Lung (tissue), 12 donors: ENCODE data around the gene TMEM213. TPM values are rescaled to one million over a fixed set of nuclear protein-coding genes. Genes with fewer than 3 reads are reported as not detected.
A peak's percentile ranks its signal among the peaks of the same experiment; 100 is the strongest.

Source experiments
- ATAC-seq: fragments of 200-7000 bp; cut with Tn5 transposase; one replicate; pipeline ENCODE4 v1.9.1; 2020; ENCODE audit warnings: moderate number of reproducible peaks; ENCODE audit not compliant: insufficient read depth, low FRiP score
- DNase-seq, 3 donors: peaks; one replicate each; pipeline ENCODE4 v3.0.0-alpha.2; 2013 to 2017
- H3K27ac ChIP-seq, 2 donors: one replicate each; pipeline ENCODE4 v1.5.1; 2013; ENCODE audit warnings: mild to moderate bottlenecking in 2 of 2, moderate library complexity in 2 of 2, control low read depth in 1 of 2, inconsistent platforms in 1 of 2, low read depth in 1 of 2, low read length in 1 of 2
- H3K27me3 ChIP-seq, 3 donors: one replicate each; pipeline ENCODE4 v1.5.1; 2013; ENCODE audit warnings: low read length in 2 of 3; ENCODE audit not compliant: control insufficient read depth in 3 of 3, insufficient read depth in 3 of 3
- H3K36me3 ChIP-seq, 4 donors: one replicate each; pipeline ENCODE4 v1.5.1; 2013; ENCODE audit warnings: low read length in 4 of 4, mild to moderate bottlenecking in 1 of 4, moderate library complexity in 1 of 4; ENCODE audit not compliant: control insufficient read depth in 4 of 4, insufficient read depth in 4 of 4
- H3K4me1 ChIP-seq, 5 donors: one replicate each; pipeline ENCODE4 v1.5.1; 2013; ENCODE audit warnings: low read length in 5 of 5, mild to moderate bottlenecking in 2 of 5, moderate library complexity in 1 of 5; ENCODE audit not compliant: control insufficient read depth in 5 of 5, insufficient read depth in 5 of 5
- H3K4me3 ChIP-seq: one replicate; pipeline ENCODE4 v1.5.1; 2013; ENCODE audit warnings: mild to moderate bottlenecking, control low read depth, moderate library complexity
- H3K9ac ChIP-seq, 2 donors: one replicate each; pipeline ENCODE4 v1.5.1; 2013; ENCODE audit warnings: low read length in 2 of 2, control low read depth in 1 of 2; ENCODE audit not compliant: insufficient read depth in 1 of 2
- H3K9me3 ChIP-seq, 4 donors: one replicate each; pipeline ENCODE4 v1.5.1; 2013; ENCODE audit warnings: low read length in 3 of 4, mild to moderate bottlenecking in 1 of 4, moderate library complexity in 1 of 4; ENCODE audit not compliant: control insufficient read depth in 4 of 4, insufficient read depth in 3 of 4
- WGBS, 2 donors: extraction: QIAGEN DNeasy Blood & Tissue Kit; methylation state at CpG; one replicate each; pipeline ENCODE4 v1.1.7; 2013; 5-methylcytosine and 5-hydroxymethylcytosine counted together
- polyA plus RNA-seq, 2 donors: library from polyadenylated mRNA; stranded (reverse); fragments of 200-250 nt; gene quantifications; one replicate each; pipeline ENCODE4 v1.2.1, GENCODE V29; 2013
- total RNA-seq, 2 donors: library from RNA; depleted of rRNA in 1 of 2; stranded (reverse); fragments of >200 nt in 1 of 2; gene quantifications; one replicate each; pipeline ENCODE4 v1.2.1, GENCODE V29; 2014 to 2021
- TF ChIP-seq, protein P1 (sequence below): IDR thresholded peaks from 2 replicates; pipeline ENCODE4 v1.5.1; 2012; ENCODE audit warnings: mild to moderate bottlenecking; ENCODE audit errors: control extremely low read depth, extremely low read depth
- donor health status: control.
- donor health status: control.
- donor health status: Bipolar disorder and iron deficiency.
- donor health status: healthy.
- donor health status: DM: yes; HTN: yes; CAD: no.

The TMEM213 gene
- total and polyA plus RNA-seq, 4 donors, result 0.29 to 2.0 (median 0.83) TPM; not detected in 1

DNA sequence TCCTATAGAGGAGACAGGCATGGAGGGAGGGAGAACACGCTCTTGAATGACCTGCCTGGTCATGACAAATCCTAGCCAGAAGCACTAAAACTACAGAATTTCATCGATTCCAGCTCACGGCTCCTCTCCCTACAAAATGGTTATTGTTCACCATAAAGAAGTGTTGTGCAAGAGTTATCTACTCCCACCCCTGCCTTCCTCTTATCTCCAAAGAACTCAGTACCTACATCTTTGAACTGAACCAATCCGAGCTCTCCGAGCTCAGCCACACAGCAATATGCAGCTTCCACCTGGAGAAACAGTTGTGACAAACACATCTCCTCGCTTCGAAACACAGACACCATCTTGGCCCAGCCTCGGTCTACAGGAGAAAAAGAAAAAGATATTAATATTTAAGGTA is 26.9 kb upstream of the TMEM213 start:
- no peaks in the 10 kb centered on the region for H3K4me1 ChIP-seq
- no peak overlapping the region for H3K27ac ChIP-seq
- ATAC-seq, result no peak
- H3K27me3 ChIP-seq, result no peaks in the 10 kb centered on the region
- H3K9me3 ChIP-seq, result no peaks in the 10 kb centered on the region
- WGBS, 2 donors, result 93 to 95% methylated on average over 8 of the region's 8 CpGs
- H3K4me3 ChIP-seq, result no peak overlapping the region
- DNase-seq, result no peak
- H3K9ac ChIP-seq, result no peak overlapping the region
- TF ChIP-seq, protein P1, sequence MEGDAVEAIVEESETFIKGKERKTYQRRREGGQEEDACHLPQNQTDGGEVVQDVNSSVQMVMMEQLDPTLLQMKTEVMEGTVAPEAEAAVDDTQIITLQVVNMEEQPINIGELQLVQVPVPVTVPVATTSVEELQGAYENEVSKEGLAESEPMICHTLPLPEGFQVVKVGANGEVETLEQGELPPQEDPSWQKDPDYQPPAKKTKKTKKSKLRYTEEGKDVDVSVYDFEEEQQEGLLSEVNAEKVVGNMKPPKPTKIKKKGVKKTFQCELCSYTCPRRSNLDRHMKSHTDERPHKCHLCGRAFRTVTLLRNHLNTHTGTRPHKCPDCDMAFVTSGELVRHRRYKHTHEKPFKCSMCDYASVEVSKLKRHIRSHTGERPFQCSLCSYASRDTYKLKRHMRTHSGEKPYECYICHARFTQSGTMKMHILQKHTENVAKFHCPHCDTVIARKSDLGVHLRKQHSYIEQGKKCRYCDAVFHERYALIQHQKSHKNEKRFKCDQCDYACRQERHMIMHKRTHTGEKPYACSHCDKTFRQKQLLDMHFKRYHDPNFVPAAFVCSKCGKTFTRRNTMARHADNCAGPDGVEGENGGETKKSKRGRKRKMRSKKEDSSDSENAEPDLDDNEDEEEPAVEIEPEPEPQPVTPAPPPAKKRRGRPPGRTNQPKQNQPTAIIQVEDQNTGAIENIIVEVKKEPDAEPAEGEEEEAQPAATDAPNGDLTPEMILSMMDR, result no peak
- no peaks in the 10 kb centered on the region for H3K36me3 ChIP-seq

DNA sequence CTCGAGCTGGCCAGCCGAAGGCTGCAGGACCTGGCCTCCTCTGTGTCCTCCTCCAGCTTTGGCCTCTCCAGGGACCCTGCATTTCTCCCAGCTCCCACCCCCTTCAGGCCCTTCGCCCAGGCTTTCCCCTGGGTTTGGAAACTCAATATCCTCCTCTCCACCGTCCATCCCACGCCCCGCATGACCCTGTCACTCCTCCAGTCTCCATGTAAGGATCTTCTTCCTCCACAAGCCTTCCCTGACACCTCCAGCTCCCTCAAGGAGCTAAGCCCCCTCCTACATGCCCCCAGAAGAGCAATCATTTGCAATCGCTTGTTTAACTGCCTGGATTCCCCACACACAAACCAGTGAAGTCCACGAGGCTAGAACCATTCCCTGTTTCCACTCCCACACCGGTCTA is 24.6 kb upstream of the TMEM213 start:
- Histone ChIP-seq H3K36me3 (no peaks in the 10 kb centered on the region), H3K9me3 (no peaks in the 10 kb centered on the region), H3K27me3 (no peaks in the 10 kb centered on the region), H3K27ac (no peak overlapping the region), H3K9ac (no peak overlapping the region), H3K4me1 (peaks cover 0 to 6% (median 0%) of the 10 kb centered on the region in 5 donors), H3K4me3 (no peak overlapping the region)
- ATAC-seq (no peak), DNase-seq (no peak)
- TF ChIP-seq, protein P1, result no peak
- 88 to 91% methylated on average over 9 of the region's 9 CpGs for WGBS, 2 donors

DNA sequence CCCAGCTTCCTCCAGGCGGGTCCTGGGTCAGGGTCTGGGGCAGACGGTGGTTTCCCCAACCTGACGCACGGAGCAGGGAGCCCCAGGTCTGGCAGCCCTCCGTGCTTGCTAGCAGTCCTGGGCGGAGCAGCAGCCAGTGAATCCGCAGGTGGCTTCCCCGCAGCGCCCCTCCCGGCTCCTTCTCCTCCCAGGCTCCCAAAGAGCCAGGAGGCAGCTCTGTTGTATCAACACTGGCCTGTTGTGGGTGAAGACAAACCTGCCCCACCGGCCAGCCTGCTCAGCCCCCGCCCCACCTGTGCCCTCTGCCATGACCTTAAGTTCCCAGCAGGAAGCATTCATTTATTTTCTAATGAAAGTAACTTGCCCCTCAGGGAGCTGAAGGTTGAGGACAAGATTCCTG is 24.0 kb upstream of the TMEM213 start:
- no peak for DNase-seq
- Histone ChIP-seq H3K9me3 (no peaks in the 10 kb centered on the region), H3K4me1 (peaks cover 0 to 6% (median 0%) of the 10 kb centered on the region in 5 donors), H3K27ac (no peak overlapping the region), H3K36me3 (no peaks in the 10 kb centered on the region), H3K9ac (no peak overlapping the region), H3K27me3 (no peaks in the 10 kb centered on the region), H3K4me3 (no peak overlapping the region)
- no peak for ATAC-seq
- TF ChIP-seq, protein P1, result no peak
- 75 to 76% methylated on average over 12 of the region's 12 CpGs for WGBS, 2 donors

DNA sequence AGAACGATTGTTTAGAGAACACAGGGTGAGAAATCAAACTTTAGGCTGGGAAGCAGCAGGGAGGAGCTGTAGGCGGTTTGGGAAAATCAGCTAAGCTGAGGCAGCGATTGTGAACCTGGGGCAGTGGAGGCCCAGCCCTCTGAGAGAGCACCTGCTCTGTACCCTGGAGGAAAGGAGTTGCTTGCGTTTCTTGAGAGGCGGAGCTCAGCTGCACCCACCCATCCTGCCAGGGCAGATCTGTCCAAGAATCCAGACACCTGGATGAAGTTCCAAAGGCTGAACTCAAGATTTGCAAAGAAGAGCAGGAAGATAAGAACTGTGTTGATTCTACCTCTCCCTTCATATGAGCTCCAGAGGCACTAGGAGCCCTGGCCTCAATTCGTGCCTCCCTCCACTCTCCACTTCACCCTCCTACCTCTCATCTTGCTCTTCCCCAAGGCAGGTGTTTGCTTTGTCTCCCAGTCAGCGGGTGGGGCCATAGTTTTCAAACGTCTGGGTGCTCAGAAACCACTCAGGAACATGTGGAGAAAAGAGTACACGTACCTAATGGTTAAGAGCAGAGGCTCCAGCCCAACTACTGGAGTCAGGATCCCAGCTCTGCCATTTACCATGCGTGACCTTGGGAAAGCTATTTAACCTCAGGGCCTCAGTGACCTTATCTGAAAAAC is 21.5 kb upstream of the TMEM213 start:
- ATAC-seq (peak; percentile 35), DNase-seq (no peak)
- TF ChIP-seq, protein P1, result no peak
- no peaks in the 10 kb centered on the region for H3K9me3 ChIP-seq
- H3K36me3 ChIP-seq, result no peaks in the 10 kb centered on the region
- no peak overlapping the region for H3K27ac ChIP-seq
- H3K4me1 ChIP-seq, result peaks cover 0 to 6% (median 0%) of the 10 kb centered on the region in 5 donors
- no peaks in the 10 kb centered on the region for H3K27me3 ChIP-seq
- no peak overlapping the region for H3K4me3 ChIP-seq
- 63 to 73% methylated on average over 10 of the region's 10 CpGs for WGBS, 2 donors
- H3K9ac ChIP-seq, result no peak overlapping the region
